GM12874 (cell line): ENCODE data around the gene PER2.

Experiments used
- CTCF ChIP-seq: IDR thresholded peaks from 2 replicates; pipeline ENCODE4 v1.5.1; 2011; ENCODE audit warnings: low read depth, mild to moderate bottlenecking, control low read depth, low read length, moderate library complexity; ENCODE audit not compliant: insufficient read depth

Gene PER2

GRCh38 chr2:238231809-238232208 lies 56.6 kb downstream of the PER2 start:
- TF ChIP-seq CTCF = no peak

GRCh38 chr2:238231251-238231793 lies 57.1 kb downstream of the PER2 start:
- TF ChIP-seq CTCF = no peak

- TF ChIP-seq CTCF = no peak
Observed at GRCh38 chr2:238230699-238231098, 57.7 kb downstream of the PER2 start.

- TF ChIP-seq CTCF = no peak
Observed at GRCh38 chr2:238228700-238229099, 59.7 kb downstream of the PER2 start.

- no peak for TF ChIP-seq CTCF
Observed at GRCh38 chr2:238227587-238228032, 60.8 kb downstream of the PER2 start.

- TF ChIP-seq CTCF = no peak
Observed at GRCh38 chr2:238226698-238227586, 61.5 kb downstream of the PER2 start.

GRCh38 chr2:238225911-238226697 lies 62.3 kb downstream of the PER2 start:
- TF ChIP-seq CTCF = no peak
